Left kidney (tissue), 2 donors: ENCODE data around the gene PTGER4. TPM values are rescaled to one million over a fixed set of nuclear protein-coding genes. Genes with fewer than 3 reads are reported as not detected.

ENCODE experiments used
- DNase-seq: peaks from one replicate; pipeline ENCODE4 v3.0.0-alpha.2; 2013
- polyA plus RNA-seq: library from polyadenylated mRNA; unstranded; fragments of 120-200 nt; gene quantifications from one replicate; pipeline ENCODE4 v1.2.1, GENCODE V29; 2013; ENCODE audit not compliant: insufficient read length

The PTGER4 gene
- polyA plus RNA-seq, 1 donor = 10.3 TPM

DNA sequence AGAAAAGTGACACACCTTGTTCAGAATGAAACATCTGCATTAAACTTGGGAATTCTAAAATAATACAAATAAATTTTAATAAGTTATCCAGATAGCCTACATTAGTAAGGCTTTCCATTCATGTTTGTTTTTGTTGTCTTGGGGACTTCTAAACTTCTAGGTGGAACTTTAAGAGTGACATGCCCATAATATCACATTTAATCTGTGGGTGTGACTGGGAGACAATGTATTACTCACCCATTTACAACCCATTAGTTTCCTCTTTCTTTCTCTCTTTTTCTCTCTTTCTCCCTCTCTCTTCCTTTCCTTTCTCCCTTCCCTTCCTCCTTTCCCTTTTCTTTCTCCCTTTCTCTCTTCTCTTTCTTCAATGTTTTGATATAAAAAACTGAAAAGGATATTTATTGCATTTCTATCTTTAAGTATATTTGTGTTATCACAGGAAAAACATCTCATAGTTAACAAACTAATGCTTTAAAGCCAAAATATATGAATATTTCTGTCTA lies 12.5 kb upstream of the PTGER4 start:
- DNase-seq = no peak

DNA sequence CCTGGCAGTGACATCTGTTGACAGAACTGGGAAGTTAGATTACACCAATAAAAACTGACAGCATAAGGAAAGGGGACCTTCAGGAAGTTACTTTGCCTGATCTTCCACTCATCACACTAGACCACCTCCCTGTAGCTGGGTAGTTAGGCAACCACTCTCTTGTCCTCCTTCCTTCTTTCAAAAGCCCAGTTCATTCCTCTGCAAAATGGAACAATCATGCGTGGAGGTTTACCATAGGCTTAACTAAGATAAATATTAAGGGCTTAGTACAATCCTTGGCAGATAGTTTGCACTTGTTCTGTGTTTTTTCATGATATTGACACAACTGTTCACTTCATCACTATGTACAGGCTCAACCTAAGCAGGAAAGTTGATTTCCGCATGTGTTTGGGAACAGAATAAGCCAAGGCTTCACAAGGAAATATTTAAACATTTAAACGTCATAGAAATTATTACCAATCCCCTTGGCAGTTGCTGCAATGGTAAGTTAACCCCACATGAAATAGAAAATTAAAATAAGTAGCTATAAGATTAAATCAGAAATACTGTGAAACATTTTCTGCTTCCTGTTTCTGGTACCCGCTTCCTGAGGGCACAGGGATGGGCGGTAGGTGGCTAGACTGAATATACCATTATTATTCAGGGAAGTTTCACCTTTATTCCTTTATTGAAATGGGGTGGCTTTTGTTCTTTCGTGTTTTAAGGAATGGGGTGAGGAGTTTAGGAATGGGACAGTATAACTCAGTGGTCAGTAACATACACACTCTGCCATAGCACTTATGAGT lies 9.9 kb upstream of the PTGER4 start:
- DNase-seq = no peak

GRCh38 chr5:40672425-40672824 lies 7.3 kb upstream of the PTGER4 start:
- no peak for DNase-seq

- no peak for DNase-seq
These were observed 5.0 kb upstream of the PTGER4 start for GRCh38 chr5:40674661-40675235.

DNA sequence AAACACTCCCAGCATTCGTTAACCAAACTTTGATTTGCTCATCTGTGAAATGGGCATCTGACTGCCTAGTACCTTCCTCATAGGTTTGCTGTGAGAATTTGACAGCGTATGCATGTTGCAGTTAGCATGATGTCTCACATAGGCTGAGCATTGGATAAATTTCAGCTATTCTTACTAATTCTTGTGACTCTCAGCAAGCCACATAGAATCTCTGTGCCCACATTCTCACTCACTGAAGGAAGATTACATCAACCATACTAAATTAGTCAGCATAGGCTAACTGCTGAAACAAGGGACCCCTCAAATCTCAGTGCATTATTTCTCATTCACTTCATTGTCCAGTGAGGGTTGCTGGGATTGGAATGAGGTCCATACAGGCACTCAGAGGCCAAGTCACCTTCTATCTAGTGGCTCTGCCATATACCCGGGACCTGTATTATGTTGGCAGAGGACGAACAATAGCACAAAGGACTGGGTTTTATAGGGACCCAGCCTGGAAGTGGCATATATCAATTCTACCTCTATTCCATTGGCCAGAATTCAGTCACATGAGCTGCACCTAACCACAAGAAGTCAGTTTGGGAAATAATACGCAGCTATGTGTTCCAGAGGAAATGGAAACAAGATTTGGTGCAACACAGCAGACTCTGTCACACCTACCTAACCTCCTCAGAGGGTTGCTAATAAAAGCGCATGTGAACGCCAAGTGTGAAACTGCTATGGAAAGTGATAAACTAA lies 4.2 kb upstream of the PTGER4 start:
- no peak for DNase-seq

- DNase-seq = peak; percentile 43
These were observed 2.9 kb upstream of the PTGER4 start for GRCh38 chr5:40676613-40677343.

GRCh38 chr5:40677456-40677855 lies 2.3 kb upstream of the PTGER4 start:
- DNase-seq = no peak

DNA sequence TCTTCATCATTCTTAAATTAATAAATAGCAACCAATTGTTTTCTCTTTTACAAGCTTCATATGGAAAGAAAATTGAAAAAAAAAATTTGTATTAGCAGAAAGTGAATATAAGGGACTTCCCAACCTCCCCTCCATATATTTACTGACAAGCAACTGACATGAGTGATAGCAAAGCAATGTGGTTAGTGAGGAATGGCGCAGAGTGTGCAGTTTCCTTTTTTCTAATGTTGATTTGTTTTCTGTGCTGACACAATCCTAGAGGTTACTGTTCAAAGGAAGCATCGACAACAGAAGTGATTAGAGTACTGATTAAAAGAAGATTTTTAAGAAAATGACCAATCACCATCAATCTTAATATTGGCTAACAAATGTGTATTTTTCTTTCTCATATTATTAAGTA lies 1.7 kb upstream of the PTGER4 start:
- DNase-seq = no peak

GRCh38 chr5:40678460-40679147 lies 1.1 kb upstream of the PTGER4 start:
- DNase-seq = no peak

GRCh38 chr5:40679148-40679912 lies 385 bp upstream of the PTGER4 start:
- peak; percentile 91 for DNase-seq

GRCh38 chr5:40680741-40681362 lies 1.1 kb downstream of the PTGER4 start:
- DNase-seq = no peak

DNA sequence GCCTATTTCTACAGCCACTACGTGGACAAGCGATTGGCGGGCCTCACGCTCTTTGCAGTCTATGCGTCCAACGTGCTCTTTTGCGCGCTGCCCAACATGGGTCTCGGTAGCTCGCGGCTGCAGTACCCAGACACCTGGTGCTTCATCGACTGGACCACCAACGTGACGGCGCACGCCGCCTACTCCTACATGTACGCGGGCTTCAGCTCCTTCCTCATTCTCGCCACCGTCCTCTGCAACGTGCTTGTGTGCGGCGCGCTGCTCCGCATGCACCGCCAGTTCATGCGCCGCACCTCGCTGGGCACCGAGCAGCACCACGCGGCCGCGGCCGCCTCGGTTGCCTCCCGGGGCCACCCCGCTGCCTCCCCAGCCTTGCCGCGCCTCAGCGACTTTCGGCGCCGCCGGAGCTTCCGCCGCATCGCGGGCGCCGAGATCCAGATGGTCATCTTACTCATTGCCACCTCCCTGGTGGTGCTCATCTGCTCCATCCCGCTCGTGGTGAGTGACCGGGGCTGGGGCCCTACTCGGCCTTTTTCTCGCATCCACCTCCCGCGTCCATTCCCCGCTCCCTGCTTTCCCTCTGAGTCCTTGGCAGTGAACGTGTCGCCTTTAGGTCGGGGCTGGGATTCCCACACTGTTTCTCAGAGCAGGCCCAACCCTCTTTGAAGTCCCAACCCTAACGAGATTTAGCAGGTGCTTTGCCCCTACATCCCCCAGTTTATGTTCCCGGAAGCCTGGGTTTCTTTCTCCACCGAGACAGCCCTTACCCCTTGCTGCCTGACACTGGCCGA lies 1.8 kb downstream of the PTGER4 start:
- DNase-seq = no peak

DNA sequence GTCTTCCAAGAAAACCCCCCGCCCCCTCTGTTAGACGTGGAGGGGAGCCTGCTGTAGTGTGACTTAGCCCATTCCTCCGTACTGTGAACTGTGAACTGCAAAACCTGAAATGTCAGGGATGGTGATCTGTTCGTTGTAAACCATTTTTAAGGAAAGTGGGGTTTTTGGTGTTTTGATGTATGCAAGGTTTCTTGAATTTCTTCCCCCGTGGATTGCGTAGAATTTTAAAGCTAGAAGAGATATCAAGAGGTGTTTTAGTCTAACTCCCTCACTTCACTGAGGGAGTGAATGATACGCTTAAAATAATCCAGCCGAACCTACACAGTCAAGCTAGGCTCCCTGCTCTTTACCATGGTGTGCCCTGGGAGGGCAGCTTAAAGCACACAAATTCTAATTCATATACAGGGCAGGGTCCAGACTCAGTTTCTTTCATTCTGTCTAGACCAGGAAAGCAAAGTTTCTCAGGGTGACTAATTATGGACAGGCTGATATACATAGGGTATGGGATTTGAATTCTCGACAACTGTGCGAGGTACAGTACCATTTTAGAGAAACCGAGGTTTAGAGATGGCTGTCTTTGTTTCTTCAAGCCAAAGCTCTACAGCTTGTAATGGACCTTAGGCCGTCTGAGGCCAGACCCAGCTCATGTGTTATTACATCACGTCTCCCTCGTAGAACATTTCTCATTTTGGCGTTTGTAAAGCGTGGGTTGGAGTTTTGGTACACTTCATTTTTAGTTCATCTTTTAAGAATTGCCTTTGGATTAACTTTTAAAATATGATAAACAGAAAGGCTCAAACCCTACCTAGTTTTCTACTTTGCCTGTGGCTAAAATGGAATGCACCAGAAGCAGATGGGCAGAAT lies 2.7 kb downstream of the PTGER4 start:
- DNase-seq = no peak

DNA sequence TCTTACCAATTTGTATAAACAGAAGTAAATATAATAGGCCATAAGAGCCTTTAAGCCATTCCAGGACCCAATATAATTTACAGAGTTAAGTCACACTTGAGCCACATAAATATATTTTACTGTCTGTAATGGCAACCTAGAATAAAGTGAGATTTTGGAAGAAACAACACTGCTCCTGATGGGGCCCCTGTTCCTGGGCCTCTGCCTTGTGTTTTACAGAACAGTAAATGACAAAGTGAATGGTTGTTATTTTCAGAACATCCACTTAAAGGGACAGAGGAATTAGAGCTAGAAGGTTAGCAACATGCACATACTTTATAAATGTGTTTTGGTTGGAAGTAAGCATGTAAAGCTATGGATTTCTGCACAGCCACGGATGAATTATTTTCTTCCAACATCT lies 3.6 kb downstream of the PTGER4 start:
- no peak for DNase-seq

- no peak for DNase-seq
These were observed 5.5 kb downstream of the PTGER4 start for GRCh38 chr5:40685193-40685592.

GRCh38 chr5:40685976-40686486 lies 6.3 kb downstream of the PTGER4 start:
- DNase-seq = no peak

GRCh38 chr5:40687321-40687720 lies 7.6 kb downstream of the PTGER4 start:
- DNase-seq = no peak

DNA sequence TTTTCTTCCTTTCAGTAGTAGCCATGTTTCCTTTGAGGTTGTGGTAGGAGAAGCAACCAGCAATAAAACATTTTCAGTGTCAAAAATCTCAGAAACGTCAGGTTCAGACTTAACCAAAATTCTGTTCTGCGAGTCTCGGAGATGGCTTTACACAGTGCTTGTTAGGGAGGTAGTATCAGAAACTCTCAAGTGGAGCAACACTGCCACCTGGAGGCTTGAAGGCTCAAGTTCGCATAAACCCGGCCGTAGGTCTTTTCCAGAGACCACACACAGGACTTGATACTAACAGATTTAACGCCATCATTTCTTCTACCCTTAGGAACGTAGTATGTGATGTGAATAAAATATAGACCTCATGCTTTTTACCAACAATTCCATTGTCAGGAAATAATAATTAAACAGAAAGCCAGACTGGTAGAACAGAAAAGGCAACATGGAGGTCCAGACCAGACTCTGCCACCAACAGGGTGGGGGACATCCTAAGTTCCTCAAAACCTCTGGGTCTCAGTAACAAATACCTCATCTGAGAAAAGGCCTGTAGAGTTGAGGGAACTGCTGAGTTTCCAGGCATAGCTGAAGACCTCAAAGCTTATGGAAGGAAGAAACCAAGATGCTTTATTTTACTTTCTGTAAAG lies 8.5 kb downstream of the PTGER4 start:
- peak; percentile 86 for DNase-seq
